MCF 10A (cell line): ENCODE results near the gene MRGPRG. TPM values are rescaled to one million over a fixed set of nuclear protein-coding genes. Genes with fewer than 3 reads are reported as not detected.

Experiments
- BruUV-seq: library from RNA; stranded (reverse); fragments of 400-500 nt; replicated peaks from 2 replicates; lab custom pipeline; 2021; lab: Mats Ljungman, UMichigan
- CTCF ChIA-PET: fragments of 300-600 bp; sonication (Branson Sonifier 250); formaldehyde crosslinking; extraction: SDS; loops from one replicate; lab custom pipeline; 2021; ENCODE audit warnings: antibody characterized with exemption, inconsistent platforms; lab: Yijun Ruan, JAX
- POLR2A ChIA-PET: fragments of 300-600, 350-650 bp; sonication (Branson Sonifier 250); formaldehyde crosslinking; extraction: SDS; loops from one replicate; lab custom pipeline; 2020; ENCODE audit warnings: antibody characterized with exemption, inconsistent platforms; lab: Yijun Ruan, JAX
- DNase-seq: peaks from one replicate; pipeline ENCODE4 v3.0.0-alpha.2; 2018; ENCODE audit not compliant: unreplicated experiment
- H3K27ac Mint-ChIP-seq: one replicate; pipeline ENCODE4 v1.8.0; 2022; ENCODE audit warnings: mild to moderate bottlenecking, low read depth, mixed read lengths; ENCODE audit not compliant: unreplicated experiment
- H3K27me3 Mint-ChIP-seq: one replicate; pipeline ENCODE4 v1.8.0; 2022; ENCODE audit warnings: mixed read lengths; ENCODE audit not compliant: insufficient read depth, unreplicated experiment
- H3K36me3 Mint-ChIP-seq: one replicate; pipeline ENCODE4 v1.8.0; 2022; ENCODE audit warnings: mild to moderate bottlenecking, moderate library complexity, mixed read lengths; ENCODE audit not compliant: insufficient read depth, unreplicated experiment
- H3K4me1 Mint-ChIP-seq: one replicate; pipeline ENCODE4 v1.8.0; 2022; ENCODE audit warnings: mixed read lengths; ENCODE audit not compliant: insufficient read depth, unreplicated experiment
- H3K4me3 Mint-ChIP-seq: one replicate; pipeline ENCODE4 v1.8.0; 2022; ENCODE audit warnings: mild to moderate bottlenecking, moderate library complexity, mixed read lengths; ENCODE audit not compliant: unreplicated experiment
- H3K9me3 Mint-ChIP-seq: one replicate; pipeline ENCODE4 v1.8.0; 2022; ENCODE audit warnings: mixed read lengths; ENCODE audit not compliant: unreplicated experiment
- CTCF ChIP-seq: fragments of 200-600 bp; IDR thresholded peaks from one replicate; pipeline ENCODE4 v1.8.0; 2022; ENCODE audit warnings: antibody characterized with exemption, mild to moderate bottlenecking; ENCODE audit not compliant: unreplicated experiment
- intact Hi-C: fragments of 100-400 bp; cut with micrococcal nuclease; formaldehyde crosslinking; loops from 2 replicates; pipeline ENCODE4 v1.14.1; 2022
- total RNA-seq: library from RNA; stranded (reverse); gene quantifications from 2 replicates; pipeline ENCODE4 v1.2.3, GENCODE V29; 2022

MRGPRG gene
- total RNA-seq, 1 experiment from 2014 or later, result not detected

- TF ChIP-seq CTCF, result no peak
- H3K27me3 Mint-ChIP-seq, result peaks cover 35% of the 10 kb centered on the region
- DNase-seq, result no peak
- H3K9me3 Mint-ChIP-seq, result no peaks in the 10 kb centered on the region
- intact Hi-C loops, result no loop called here
- CTCF ChIA-PET, result interaction anchor here (0.7 to 1.7 kb wide), 3 partner anchors 11 to 192 kb away, joined by 3 to 4 read pairs (median 3); partner anchors contain the start of gene MRGPRG
- POLR2A ChIA-PET, result no interaction called here
- BruUV-seq, result no TSS peak
- H3K36me3 Mint-ChIP-seq, result no peaks in the 10 kb centered on the region
- H3K27ac Mint-ChIP-seq, result no peak overlapping the region
- no peaks in the 10 kb centered on the region for H3K4me1 Mint-ChIP-seq
- no peak overlapping the region for H3K4me3 Mint-ChIP-seq
Measured at GRCh38 chr11:3229673-3230630, 11.3 kb upstream of the MRGPRG start.

- Mint-ChIP-seq H3K4me3 (no peak overlapping the region), H3K4me1 (no peaks in the 10 kb centered on the region), H3K9me3 (no peaks in the 10 kb centered on the region), H3K36me3 (no peaks in the 10 kb centered on the region), H3K27ac (no peak overlapping the region), H3K27me3 (peaks cover 33% of the 10 kb centered on the region)
- TF ChIP-seq CTCF, result no peak
- intact Hi-C loops, result no loop called here
- BruUV-seq, result no TSS peak
- CTCF ChIA-PET, result interaction anchor here (0.6 kb wide), 1 partner anchor 49 kb away, joined by 4 read pairs; no protein-coding TSS in a partner anchor
- DNase-seq, result no peak
- POLR2A ChIA-PET, result no interaction called here
Measured at GRCh38 chr11:3228445-3228829, 9.8 kb upstream of the MRGPRG start.

- no peak for DNase-seq
- no peaks in the 10 kb centered on the region for H3K36me3 Mint-ChIP-seq
- H3K27me3 Mint-ChIP-seq, result peaks cover 33% of the 10 kb centered on the region
- CTCF ChIA-PET, result no interaction called here
- intact Hi-C loops, result no loop called here
- H3K27ac Mint-ChIP-seq, result no peak overlapping the region
- H3K9me3 Mint-ChIP-seq, result no peaks in the 10 kb centered on the region
- no peak overlapping the region for H3K4me3 Mint-ChIP-seq
- TF ChIP-seq CTCF, result no peak
- BruUV-seq, result no TSS peak
- H3K4me1 Mint-ChIP-seq, result no peaks in the 10 kb centered on the region
- POLR2A ChIA-PET, result no interaction called here
Measured at GRCh38 chr11:3227568-3228444, 9.2 kb upstream of the MRGPRG start.
